Activated CD8-positive, alpha-beta memory T cell treated with anti-CD3 and anti-CD28 coated beads, Interleukin-2, amount 10 ng/mL, durations not matched to agents 7 days and 5 days (primary cell): ENCODE results near the gene RGS7BP. TPM values are rescaled to one million over a fixed set of nuclear protein-coding genes. Genes with fewer than 3 reads are reported as not detected.

ENCODE experiments used
- ATAC-seq: fragments of 150-1000 bp; cut with Tn5 transposase; one replicate; pipeline ENCODE4 v1.10.0; 2021; ENCODE audit warnings: moderate library complexity
- CTCF ChIA-PET: fragments of 350-600 bp; sonication (Branson Sonifier 250); formaldehyde crosslinking; loops from one replicate; lab custom pipeline; 2021; ENCODE audit warnings: antibody characterized with exemption; lab: Charles Lee
- DNase-seq: peaks from one replicate; pipeline ENCODE4 v3.0.0-alpha.2; 2020
- H3K27ac Mint-ChIP-seq: one replicate; pipeline ENCODE4 v1.8.0; 2021; ENCODE audit warnings: mild to moderate bottlenecking, mixed read lengths
- H3K27me3 Mint-ChIP-seq: one replicate; pipeline ENCODE4 v1.8.0; 2021; ENCODE audit warnings: mixed read lengths
- H3K36me3 Mint-ChIP-seq: one replicate; pipeline ENCODE4 v1.8.0; 2021; ENCODE audit warnings: mild to moderate bottlenecking, mixed read lengths
- H3K4me1 Mint-ChIP-seq: one replicate; pipeline ENCODE4 v1.8.0; 2021; ENCODE audit warnings: mixed read lengths
- H3K4me3 Mint-ChIP-seq: one replicate; pipeline ENCODE4 v1.8.0; 2021; ENCODE audit warnings: mild to moderate bottlenecking, moderate library complexity, mixed read lengths
- H3K9me3 Mint-ChIP-seq: one replicate; pipeline ENCODE4 v1.8.0; 2022; ENCODE audit warnings: low read depth, mixed read lengths
- total RNA-seq, 2 experiments: library from RNA; stranded (reverse); gene quantifications; one replicate each; pipeline ENCODE4 v1.2.3, GENCODE V29; 2021

Gene RGS7BP
- total RNA-seq, 2 experiments from 2014 or later = not detected

GRCh38 chr5:64659289-64659688, 153.5 kb downstream of the RGS7BP start:
- Mint-ChIP-seq H3K36me3 (no peaks in the 10 kb centered on the region), H3K4me1 (no peaks in the 10 kb centered on the region), H3K27me3 (peaks cover 8% of the 10 kb centered on the region), H3K9me3 (no peaks in the 10 kb centered on the region), H3K27ac (no peak overlapping the region), H3K4me3 (no peak overlapping the region)
- CTCF ChIA-PET = interaction anchor here (1.1 to 1.4 kb wide), 3 partner anchors 12 to 71 kb away, joined by 3 to 6 read pairs (median 5); no protein-coding TSS in a partner anchor
- ATAC-seq (no peak), DNase-seq (no peak)

Other genes starting within 250 kb of the RGS7BP start
- not detected for gene SHISAL2B, start 184.5 kb downstream of the RGS7BP start, total RNA-seq